ENCODE results near the gene FCHSD2. TPM values are rescaled to one million over a fixed set of nuclear protein-coding genes. Genes with fewer than 3 reads are reported as not detected.
"Not testable (repeated sequence)": the region's sequence is repeated elsewhere in the genome, so short reads cannot be mapped to it uniquely, and the experiment has no call there.

FCHSD2 gene
- polyA plus RNA-seq, 3 donors = 35.1 to 49.7 (median 44.9) TPM

GRCh38 chr11:72989727-72990126 is 152.4 kb downstream of the FCHSD2 start:
- no peak for DNase-seq (ENCODE audit: extremely low read depth in 1 of 11, low read depth in 9 of 11, low spot score in 4 of 11)

- no peak for DNase-seq (ENCODE audit: extremely low read depth in 1 of 11, low read depth in 9 of 11, low spot score in 4 of 11)
Measured at GRCh38 chr11:72988821-72989220, 153.3 kb downstream of the FCHSD2 start.

GRCh38 chr11:72985645-72986044 is 156.5 kb downstream of the FCHSD2 start:
- DNase-seq (ENCODE audit: extremely low read depth in 1 of 11, low read depth in 9 of 11, low spot score in 4 of 11) = no peak

- no peak for DNase-seq (ENCODE audit: extremely low read depth in 1 of 11, low read depth in 9 of 11, low spot score in 4 of 11)
Measured at GRCh38 chr11:72984453-72985077, 157.6 kb downstream of the FCHSD2 start.

GRCh38 chr11:72983560-72983959 is 158.6 kb downstream of the FCHSD2 start:
- DNase-seq (ENCODE audit: extremely low read depth in 1 of 11, low read depth in 9 of 11, low spot score in 4 of 11) = no peak

GRCh38 chr11:72981971-72982685 is 160.0 kb downstream of the FCHSD2 start:
- DNase-seq (ENCODE audit: extremely low read depth in 1 of 11, low read depth in 9 of 11, low spot score in 4 of 11) = no peak

- DNase-seq (ENCODE audit: extremely low read depth in 1 of 11, low read depth in 9 of 11, low spot score in 4 of 11) = no peak
Measured at GRCh38 chr11:72981080-72981479, 161.0 kb downstream of the FCHSD2 start.

GRCh38 chr11:72977782-72978181 is 164.3 kb downstream of the FCHSD2 start:
- not testable (repeated sequence) for DNase-seq (ENCODE audit: extremely low read depth in 1 of 11, low read depth in 9 of 11, low spot score in 4 of 11)

GRCh38 chr11:72976522-72976892 is 165.6 kb downstream of the FCHSD2 start:
- DNase-seq (ENCODE audit: extremely low read depth in 1 of 11, low read depth in 9 of 11, low spot score in 4 of 11) = not testable (repeated sequence)

GRCh38 chr11:72975778-72976521 is 166.2 kb downstream of the FCHSD2 start:
- no peak for DNase-seq (ENCODE audit: extremely low read depth in 1 of 11, low read depth in 9 of 11, low spot score in 4 of 11)

GRCh38 chr11:72974487-72975205 is 167.5 kb downstream of the FCHSD2 start:
- no peak for DNase-seq (ENCODE audit: extremely low read depth in 1 of 11, low read depth in 9 of 11, low spot score in 4 of 11)

GRCh38 chr11:72972496-72973128 is 169.5 kb downstream of the FCHSD2 start:
- DNase-seq (ENCODE audit: extremely low read depth in 1 of 11, low read depth in 9 of 11, low spot score in 4 of 11) = no peak

GRCh38 chr11:72971192-72971967 is 170.7 kb downstream of the FCHSD2 start:
- DNase-seq (ENCODE audit: extremely low read depth in 1 of 11, low read depth in 9 of 11, low spot score in 4 of 11) = no peak

- DNase-seq (ENCODE audit: extremely low read depth in 1 of 11, low read depth in 9 of 11, low spot score in 4 of 11) = no peak
Measured at GRCh38 chr11:72970557-72971118, 171.5 kb downstream of the FCHSD2 start.

GRCh38 chr11:72969894-72970335 is 172.2 kb downstream of the FCHSD2 start:
- no peak for DNase-seq (ENCODE audit: extremely low read depth in 1 of 11, low read depth in 9 of 11, low spot score in 4 of 11)

- no peak for DNase-seq (ENCODE audit: extremely low read depth in 1 of 11, low read depth in 9 of 11, low spot score in 4 of 11)
Measured at GRCh38 chr11:72968390-72968789, 173.7 kb downstream of the FCHSD2 start.

- DNase-seq (ENCODE audit: extremely low read depth in 1 of 11, low read depth in 9 of 11, low spot score in 4 of 11) = no peak
Measured at GRCh38 chr11:72965672-72966071, 176.4 kb downstream of the FCHSD2 start.

GRCh38 chr11:72962717-72963116 is 179.4 kb downstream of the FCHSD2 start:
- no peak for DNase-seq (ENCODE audit: extremely low read depth in 1 of 11, low read depth in 9 of 11, low spot score in 4 of 11)
